ENCODE data around the gene OR11H7. TPM values are rescaled to one million over a fixed set of nuclear protein-coding genes. Genes with fewer than 3 reads are reported as not detected.

Gene OR11H7
- total RNA-seq, 1 experiment from 2014 or later: not detected

Other genes with a start within 250 kb of the OR11H7 start
- gene OR4Q2, start 226.8 kb upstream of the OR11H7 start, total RNA-seq (2014; rRNA removed; shearing (Covaris generic); ENCODE audit: low replicate concordance): not detected in 2 replicates
- gene OR4K14, start 209.7 kb upstream of the OR11H7 start, total RNA-seq (2014; rRNA removed; shearing (Covaris generic); ENCODE audit: low replicate concordance): not detected in 2 replicates
- not detected in 2 replicates for gene OR4K13, start 192.9 kb upstream of the OR11H7 start, total RNA-seq (2014; rRNA removed; shearing (Covaris generic); ENCODE audit: low replicate concordance)
- gene OR4L1, start 168.9 kb upstream of the OR11H7 start, total RNA-seq (2014; rRNA removed; shearing (Covaris generic); ENCODE audit: low replicate concordance): not detected in 2 replicates
- not detected in 2 replicates for gene OR4K17, start 118.2 kb upstream of the OR11H7 start, total RNA-seq (2014; rRNA removed; shearing (Covaris generic); ENCODE audit: low replicate concordance)
- gene OR4N5, start 90.2 kb upstream of the OR11H7 start, total RNA-seq (2014; rRNA removed; shearing (Covaris generic); ENCODE audit: low replicate concordance): not detected in 2 replicates
- gene OR11G2, start 38.1 kb upstream of the OR11H7 start, total RNA-seq (2014; rRNA removed; shearing (Covaris generic); ENCODE audit: low replicate concordance): not detected in 2 replicates
- not detected in 2 replicates for gene OR11H6, start 5.3 kb upstream of the OR11H7 start, total RNA-seq (2014; rRNA removed; shearing (Covaris generic); ENCODE audit: low replicate concordance)
- gene OR11H4, start 10.3 kb downstream of the OR11H7 start, total RNA-seq (2014; rRNA removed; shearing (Covaris generic); ENCODE audit: low replicate concordance): not detected in 2 replicates
- gene TTC5, start 77.0 kb downstream of the OR11H7 start, total RNA-seq (2014; rRNA removed; shearing (Covaris generic); ENCODE audit: low replicate concordance): 24.6 and 28.0 TPM in 2 replicates
- gene CCNB1IP1, start 104.3 kb downstream of the OR11H7 start, total RNA-seq (2014; rRNA removed; shearing (Covaris generic); ENCODE audit: low replicate concordance): 103 and 127 TPM in 2 replicates
- 25.0 and 33.4 TPM in 2 replicates for gene PARP2, start 114.7 kb downstream of the OR11H7 start, total RNA-seq (2014; rRNA removed; shearing (Covaris generic); ENCODE audit: low replicate concordance)
- 23.0 and 23.1 TPM in 2 replicates for gene TEP1, start 184.5 kb downstream of the OR11H7 start, total RNA-seq (2014; rRNA removed; shearing (Covaris generic); ENCODE audit: low replicate concordance)
- not detected in 2 replicates for gene KLHL33, start 207.2 kb downstream of the OR11H7 start, total RNA-seq (2014; rRNA removed; shearing (Covaris generic); ENCODE audit: low replicate concordance)
- gene OSGEP, start 225.8 kb downstream of the OR11H7 start, total RNA-seq (2014; rRNA removed; shearing (Covaris generic); ENCODE audit: low replicate concordance): 63.0 and 84.1 TPM in 2 replicates
- 97.8 and 118 TPM in 2 replicates for gene APEX1, start 226.2 kb downstream of the OR11H7 start, total RNA-seq (2014; rRNA removed; shearing (Covaris generic); ENCODE audit: low replicate concordance)
- gene PIP4P1, start 232.5 kb downstream of the OR11H7 start, total RNA-seq (2014; rRNA removed; shearing (Covaris generic); ENCODE audit: low replicate concordance): 29.4 and 45.2 TPM in 2 replicates
- gene PNP, start 240.4 kb downstream of the OR11H7 start, total RNA-seq (2014; rRNA removed; shearing (Covaris generic); ENCODE audit: low replicate concordance): 104 and 138 TPM in 2 replicates